ENCODE measurements around the gene H1-8.

Gene H1-8

GRCh38 chr3:129518581-129518980 is 24.4 kb upstream of the H1-8 start:
- no peak for TF ChIP-seq CTCF (IDR thresholded peaks at IDR 0.05; ENCODE audit: low read depth, low read length)
- H3K4me3 ChIP-seq (ENCODE audit: low read depth, low read length), result no peak overlapping the region

DNA sequence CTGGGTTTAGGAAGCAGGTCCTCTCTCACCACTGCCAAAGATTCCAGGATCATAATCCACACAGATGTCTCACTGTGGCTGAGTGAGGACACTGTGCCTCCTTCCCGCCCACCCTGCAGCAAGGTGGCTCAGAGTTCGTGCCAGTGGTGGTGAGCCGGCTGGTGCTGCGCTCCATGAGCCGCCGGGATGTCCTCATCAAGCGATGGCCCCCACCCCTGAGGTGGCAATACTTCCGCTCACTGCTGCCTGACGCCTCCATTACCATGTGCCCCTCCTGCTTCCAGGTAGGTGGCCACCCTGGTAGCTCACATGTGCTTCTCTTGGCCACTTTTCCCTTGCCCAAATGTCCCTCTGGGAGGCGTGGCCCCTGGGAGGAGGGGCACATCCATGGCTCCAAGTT is 23.5 kb upstream of the H1-8 start:
- TF ChIP-seq CTCF (IDR thresholded peaks at IDR 0.05; ENCODE audit: low read depth, low read length), result no peak
- H3K4me3 ChIP-seq (ENCODE audit: low read depth, low read length), result no peak overlapping the region

DNA sequence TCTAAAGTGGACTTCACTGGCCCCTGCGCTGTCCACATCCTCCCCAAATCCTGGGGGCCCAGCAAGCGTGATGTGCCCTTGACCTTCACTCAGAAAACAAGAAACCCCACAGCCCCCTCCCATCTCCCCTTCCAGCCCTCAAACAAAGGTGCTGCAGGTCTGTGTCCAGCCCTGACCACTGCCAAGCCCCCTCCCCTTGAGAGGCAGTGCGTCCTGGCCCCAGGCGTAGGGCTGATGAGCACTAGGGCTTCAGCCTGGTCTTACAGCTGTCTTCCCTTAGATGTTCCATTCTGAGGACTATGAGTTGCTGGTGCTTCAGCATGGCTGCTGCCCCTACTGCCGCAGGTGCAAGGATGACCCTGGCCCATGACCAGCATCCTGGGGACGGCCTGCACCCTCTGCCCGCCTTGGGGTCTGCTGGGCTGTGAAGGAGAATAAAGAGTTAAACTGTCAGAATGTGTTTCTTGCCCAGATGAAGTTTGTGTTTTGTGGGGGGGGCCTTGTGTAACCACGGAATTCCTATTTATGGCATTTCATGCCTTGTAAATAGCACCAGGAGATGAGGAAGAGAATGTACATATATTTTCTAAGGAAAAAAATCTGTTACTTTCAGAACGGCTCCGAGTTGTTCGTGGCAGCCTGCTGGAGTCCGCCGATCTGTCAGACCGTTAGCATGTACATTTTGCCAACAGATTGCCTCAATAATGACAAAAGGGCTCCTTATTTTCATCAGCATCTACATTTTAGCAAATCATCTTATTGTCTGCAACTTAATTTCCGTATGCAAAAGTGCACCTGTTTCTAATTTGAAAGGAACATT is 22.9 kb upstream of the H1-8 start:
- no peak for TF ChIP-seq CTCF (IDR thresholded peaks at IDR 0.05; ENCODE audit: low read depth, low read length)
- H3K4me3 ChIP-seq (ENCODE audit: low read depth, low read length), result no peak overlapping the region

- TF ChIP-seq CTCF (IDR thresholded peaks at IDR 0.05; ENCODE audit: low read depth, low read length), result no peak
- H3K4me3 ChIP-seq (ENCODE audit: low read depth, low read length), result no peak overlapping the region
These were observed 22.0 kb upstream of the H1-8 start for GRCh38 chr3:129520960-129521359.

GRCh38 chr3:129521611-129522010 is 21.4 kb upstream of the H1-8 start:
- no peak for TF ChIP-seq CTCF (IDR thresholded peaks at IDR 0.05; ENCODE audit: low read depth, low read length)
- no peak overlapping the region for H3K4me3 ChIP-seq (ENCODE audit: low read depth, low read length)

GRCh38 chr3:129522953-129523352 is 20.0 kb upstream of the H1-8 start:
- no peak for TF ChIP-seq CTCF (IDR thresholded peaks at IDR 0.05; ENCODE audit: low read depth, low read length)
- H3K4me3 ChIP-seq (ENCODE audit: low read depth, low read length), result no peak overlapping the region

DNA sequence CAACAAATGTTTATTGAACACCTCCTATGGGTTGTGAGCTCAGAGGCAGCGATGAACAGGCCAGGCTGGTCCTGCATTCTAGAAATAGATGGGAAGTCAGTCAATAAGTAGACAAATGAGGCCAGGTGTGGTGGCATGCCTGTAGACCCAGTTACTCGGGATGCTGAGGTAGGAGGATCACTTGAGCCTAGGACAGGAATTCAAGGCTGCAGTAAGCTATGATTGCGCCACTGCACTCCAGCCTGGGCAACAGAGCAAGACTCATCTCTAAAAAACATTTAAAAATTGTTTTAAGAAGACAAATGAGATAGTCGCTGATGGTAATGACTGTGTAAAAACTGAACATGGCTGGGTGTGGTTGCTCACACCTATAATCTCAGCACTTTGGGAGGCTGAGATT is 18.9 kb upstream of the H1-8 start:
- no peak for TF ChIP-seq CTCF (IDR thresholded peaks at IDR 0.05; ENCODE audit: low read depth, low read length)
- no peak overlapping the region for H3K4me3 ChIP-seq (ENCODE audit: low read depth, low read length)

Measured in WI38 (cell line).